GM18520 (cell line): ENCODE results near the gene ROBO2.

ENCODE experiments used
- ATAC-seq: cut with Tn5 transposase; IDR thresholded peaks from one replicate; pipeline ENCODE4 v1.9.1; 2021; ENCODE audit not compliant: unreplicated experiment

Gene ROBO2

DNA sequence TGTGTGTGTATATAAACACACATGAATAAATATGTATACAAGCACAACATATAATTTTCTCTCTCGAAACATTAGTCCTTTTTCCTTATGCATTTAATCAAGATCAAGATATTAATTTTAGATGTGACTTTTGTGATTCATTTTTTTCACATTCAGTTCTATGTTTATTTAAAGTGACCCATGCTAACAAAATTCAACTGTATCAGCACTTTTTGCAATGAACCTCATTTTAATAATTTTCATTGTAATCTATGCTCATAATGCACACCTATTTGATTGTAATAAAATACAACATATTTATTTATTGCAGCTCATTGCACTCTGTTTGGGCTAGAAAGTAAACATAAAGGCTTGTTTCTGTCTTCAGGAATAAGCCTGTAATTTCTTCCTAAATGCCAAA lies 586.3 kb downstream of the ROBO2 start:
- ATAC-seq: no peak

DNA sequence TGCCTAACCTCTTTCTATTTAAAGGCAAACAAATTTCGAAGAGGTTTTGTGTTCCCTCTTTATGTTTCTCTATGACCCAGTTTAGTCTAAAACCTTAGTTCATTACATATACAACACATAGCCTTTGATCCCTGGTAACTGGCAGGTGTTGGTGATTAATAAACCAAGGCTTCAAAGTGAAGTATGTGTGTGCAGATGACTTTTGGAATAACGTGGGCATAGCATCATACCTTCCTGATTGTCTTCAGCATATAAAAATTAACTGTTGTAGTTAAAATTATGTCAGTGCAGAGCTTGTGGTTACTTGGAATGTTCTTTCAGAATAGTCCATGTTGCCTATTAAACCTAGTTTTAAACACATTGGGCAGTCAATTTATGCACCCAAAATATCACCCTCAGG lies 608.3 kb downstream of the ROBO2 start:
- no peak for ATAC-seq

DNA sequence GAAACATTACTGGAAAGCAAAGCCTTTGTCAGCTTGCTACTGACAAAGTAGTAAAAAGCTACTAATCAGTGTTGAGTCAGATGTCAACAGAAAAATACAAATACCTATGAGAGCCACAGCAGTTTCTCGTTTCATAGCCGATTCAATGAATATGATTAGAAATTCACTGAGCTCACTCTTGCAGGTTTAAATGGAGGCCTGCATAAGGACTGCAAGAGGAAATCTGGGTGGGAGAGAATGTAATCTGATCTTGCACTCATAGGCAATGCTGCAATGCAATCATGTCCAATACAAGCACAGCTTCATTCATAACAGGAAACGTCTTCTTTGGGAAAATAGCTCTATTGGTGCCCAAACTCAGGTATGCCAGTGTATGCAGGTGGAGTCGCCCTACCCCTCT lies 608.8 kb downstream of the ROBO2 start:
- ATAC-seq: no peak

DNA sequence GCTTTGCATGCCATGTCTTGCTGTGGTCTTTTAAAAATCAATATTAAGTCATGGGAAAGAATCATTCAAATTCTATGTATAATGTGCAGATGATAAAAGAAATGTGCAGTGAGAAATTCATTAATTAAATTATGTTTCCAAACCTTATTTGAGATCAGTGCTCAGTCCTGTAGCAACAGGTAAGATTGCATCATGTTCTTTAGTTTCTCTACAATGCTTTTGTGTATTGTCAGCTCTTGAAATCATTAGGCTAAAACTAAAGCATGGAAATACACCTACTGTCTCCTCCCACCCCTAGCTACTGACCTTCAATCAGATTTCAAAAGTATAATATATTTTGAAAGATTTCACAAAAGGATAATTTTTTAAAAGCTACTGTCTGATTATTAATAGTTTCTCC lies 612.7 kb downstream of the ROBO2 start:
- no peak for ATAC-seq

DNA sequence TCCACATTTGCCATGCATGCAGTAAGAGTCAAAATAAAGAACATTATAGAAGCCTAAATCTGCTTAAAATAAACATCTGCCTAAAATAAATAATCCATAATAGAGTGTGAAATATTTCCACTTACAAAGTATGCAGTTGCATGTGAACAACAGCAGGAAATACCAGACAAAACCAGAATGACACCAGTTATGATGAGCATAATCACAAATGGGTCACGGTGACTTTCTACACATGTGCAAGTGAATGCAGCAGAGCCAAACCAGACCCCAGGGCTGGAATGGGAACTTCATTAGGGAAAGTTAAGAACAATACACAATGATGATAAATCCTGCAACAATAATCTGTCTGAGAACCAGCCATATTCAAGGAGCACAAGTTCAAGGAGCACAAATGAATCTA lies 615.5 kb downstream of the ROBO2 start:
- ATAC-seq: no peak

DNA sequence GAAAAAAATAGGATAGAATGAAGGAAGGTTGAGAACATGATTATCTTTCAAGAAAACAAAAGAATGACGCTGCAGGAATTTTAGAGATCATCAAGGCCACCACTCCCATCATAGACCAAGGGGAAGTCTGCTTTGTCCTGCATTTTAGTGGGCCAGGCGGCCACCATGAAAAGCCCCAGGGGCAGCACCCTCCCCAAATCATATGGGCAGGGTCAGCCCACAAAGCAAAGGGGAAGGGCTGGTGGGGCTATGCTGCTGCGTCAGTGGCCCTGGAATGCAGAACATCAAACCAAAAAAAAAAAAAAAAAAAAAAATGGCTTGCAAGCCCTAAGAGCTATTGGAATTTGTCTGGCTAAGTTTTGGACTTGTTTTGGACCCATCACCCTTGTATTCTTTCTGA lies 620.8 kb downstream of the ROBO2 start:
- no peak for ATAC-seq

DNA sequence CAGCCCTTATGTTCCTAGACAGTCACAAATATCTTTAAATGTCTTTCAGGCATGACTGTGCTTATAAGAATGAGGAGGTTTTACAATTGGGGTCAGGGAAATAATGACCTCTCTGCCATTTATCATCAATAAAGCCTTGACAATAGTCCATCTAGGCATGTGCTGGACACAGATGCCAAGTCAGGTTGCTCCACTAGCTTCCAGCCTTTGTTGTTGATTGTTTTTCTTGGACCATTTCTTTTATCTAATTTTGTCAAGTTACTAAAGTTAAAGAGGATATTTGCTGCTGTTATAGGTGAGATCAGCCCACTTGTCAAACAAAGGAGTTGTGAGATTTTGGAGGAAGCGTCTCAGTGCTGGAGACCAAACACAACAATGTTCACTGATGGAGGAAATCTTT lies 628.0 kb downstream of the ROBO2 start:
- ATAC-seq: no peak

DNA sequence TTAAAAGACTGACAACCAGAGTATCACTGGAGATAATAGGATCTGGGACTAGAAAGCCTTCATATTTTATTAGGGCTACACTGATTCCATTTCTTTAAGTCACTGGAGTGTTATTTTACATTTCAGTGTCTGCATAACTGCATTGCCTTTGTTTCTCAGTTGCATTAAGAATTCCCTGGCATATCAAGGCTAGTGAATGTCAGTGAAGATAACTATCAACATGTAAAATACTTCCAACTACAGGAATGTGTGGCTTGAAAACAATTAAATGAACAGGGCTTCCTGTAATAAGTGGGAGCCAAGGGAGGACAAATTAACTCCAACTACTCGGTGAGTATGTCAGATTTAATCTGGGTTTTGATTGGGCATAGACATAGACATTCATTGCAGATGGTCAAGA lies 628.5 kb downstream of the ROBO2 start:
- ATAC-seq: no peak

DNA sequence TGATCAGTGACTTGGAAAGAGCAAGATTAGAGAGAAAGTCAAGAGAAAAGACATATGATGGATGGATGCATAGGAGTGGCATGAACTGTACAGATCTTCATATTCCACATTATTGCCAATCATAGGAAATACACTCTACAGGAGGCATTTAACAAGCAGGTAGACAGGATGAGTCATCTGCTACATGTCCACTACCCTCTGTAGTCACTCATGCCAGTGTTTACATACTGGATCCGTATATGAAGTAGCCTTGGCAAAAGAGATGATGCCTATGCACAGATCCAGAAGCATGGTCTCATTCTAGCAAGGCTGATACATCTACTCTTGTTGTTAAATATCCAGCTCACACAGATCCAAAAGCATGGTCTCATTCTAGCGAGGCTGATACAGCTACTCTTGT lies 632.1 kb downstream of the ROBO2 start:
- no peak for ATAC-seq

DNA sequence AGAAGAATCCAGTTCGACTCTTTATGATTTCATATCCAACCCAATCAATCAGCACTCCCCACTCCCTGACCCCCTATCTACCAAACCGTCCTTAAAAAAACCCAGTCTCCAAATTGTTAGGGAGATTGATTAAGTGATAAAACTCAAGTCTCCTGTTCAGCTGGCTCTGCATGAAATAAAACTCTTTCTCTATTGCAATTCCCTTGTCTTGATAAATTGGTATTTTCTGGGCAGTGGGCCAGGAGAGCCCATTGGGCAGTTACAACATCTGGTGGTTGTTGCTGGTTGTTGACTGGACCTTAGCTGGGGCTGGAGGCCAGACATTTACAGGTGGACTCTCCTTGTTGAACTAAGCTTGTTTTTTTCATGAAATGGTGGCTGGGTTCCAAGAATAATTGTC lies 642.3 kb downstream of the ROBO2 start:
- no peak for ATAC-seq

DNA sequence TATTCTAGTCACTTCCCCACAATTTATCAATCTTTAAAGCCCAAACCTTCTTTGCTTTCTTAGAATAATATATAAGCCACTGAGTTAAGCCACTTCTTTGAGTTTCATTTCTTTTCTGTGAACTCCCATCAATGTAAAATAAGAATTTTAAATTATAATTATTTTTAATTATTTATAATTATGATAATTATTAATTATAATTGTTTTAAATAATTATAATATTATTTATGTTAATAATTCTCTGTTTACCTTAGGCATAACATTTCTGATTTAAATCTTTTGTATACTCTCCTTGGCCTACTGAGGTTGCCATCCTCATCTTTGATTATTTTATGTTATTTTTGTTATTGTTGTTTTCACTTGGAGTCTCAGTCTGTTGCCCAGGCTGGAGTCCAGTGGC lies 644.2 kb downstream of the ROBO2 start:
- ATAC-seq: no peak

DNA sequence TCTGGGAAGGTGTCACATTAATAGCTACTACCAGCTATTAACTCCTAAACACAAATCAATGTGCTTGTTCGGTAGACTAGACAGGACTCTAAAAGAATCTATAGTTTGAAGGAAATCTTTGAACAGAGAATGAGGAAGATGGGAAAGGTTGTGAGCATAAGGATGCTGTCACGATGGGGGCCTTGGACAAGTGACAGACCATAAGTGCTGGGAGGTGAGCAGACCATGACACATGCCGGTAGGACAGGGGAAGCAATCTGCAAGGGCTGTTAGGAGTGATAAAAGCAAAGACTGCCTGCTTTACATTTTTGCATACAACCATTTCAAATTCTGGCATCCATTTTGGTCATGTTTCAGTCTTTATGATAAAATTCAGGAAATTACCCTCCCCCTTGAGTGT lies 645.8 kb downstream of the ROBO2 start:
- no peak for ATAC-seq

DNA sequence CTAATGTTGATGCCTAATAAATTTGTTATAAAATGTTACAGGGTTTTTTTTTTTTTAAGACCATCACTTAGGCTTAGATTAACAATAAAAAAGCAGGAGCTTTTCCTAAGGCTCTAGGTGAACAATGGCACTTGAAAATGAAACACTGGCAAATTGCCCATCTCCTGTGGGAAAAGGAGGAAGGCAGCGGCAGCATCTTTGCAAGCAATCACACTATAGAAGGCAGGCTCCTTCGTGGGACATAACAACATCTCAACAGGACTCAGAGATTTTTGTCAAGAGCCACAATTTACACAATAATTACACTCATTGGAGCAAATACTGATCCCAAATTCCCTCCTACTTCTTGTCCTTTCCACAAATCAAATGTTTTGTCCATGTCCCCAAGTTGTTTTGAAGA lies 646.7 kb downstream of the ROBO2 start:
- ATAC-seq: no peak

DNA sequence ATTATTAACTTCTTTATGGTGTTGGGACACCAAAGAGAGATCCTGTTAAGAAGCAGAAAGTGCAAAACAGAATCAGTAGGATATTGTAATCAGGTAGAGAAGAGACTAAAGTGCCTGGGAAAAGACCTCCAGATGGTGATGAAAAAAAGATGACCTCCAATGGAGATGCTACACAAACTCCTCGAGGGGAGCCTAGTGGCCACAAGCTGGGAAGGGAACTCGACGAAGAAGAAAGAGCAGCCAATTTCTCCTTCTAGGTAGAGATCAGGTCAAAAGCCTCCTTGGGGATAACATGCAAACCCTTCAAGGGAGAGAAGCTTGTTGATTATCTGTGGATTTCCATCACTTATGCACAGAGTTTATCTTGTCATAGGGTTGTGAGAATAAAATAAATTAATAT lies 647.6 kb downstream of the ROBO2 start:
- no peak for ATAC-seq

DNA sequence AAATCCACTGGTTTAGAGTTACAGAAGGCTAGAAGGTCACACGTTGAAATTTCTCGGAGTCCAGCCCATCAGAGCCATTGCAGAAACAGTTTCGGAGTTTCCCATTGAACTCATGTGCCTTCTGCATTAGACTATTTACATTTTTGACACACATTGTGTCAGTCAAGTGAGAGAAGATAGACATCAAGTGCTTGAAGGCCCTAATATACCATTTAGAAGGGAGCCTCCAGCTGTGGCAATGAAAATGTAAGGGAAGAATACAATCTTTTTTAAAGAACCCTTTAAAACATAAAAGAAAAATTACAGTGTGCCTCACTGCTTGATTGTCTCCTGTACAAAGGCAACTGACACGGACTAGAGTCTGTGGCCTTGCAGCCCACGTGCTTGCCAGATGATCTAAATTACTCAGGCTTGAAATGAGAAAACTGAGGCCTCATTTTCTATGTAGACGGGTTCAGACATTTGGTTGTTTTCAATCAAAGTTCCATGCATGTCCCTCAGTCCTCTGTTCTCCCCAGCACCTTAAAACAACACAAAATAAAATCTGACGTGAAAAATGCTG lies 650.5 kb downstream of the ROBO2 start:
- no peak for ATAC-seq

DNA sequence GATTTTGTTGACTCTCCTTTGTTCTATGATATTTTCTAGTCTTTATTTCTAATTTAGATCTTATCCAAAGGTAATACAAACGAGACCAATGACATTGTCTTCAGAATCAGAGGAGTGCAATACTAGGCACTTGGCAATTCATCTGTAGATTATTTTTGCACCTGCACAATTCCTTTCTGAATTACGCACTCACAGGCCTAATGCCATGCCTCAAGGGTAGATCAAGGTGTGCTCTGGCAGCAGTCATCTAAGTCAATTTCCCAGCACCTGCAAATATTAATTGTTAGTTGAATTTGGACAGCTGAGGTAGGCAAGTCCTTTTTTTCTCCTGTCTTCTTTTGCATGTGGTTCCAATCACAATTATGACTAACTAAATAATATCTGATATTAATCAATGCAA lies 653.2 kb downstream of the ROBO2 start:
- ATAC-seq: no peak

DNA sequence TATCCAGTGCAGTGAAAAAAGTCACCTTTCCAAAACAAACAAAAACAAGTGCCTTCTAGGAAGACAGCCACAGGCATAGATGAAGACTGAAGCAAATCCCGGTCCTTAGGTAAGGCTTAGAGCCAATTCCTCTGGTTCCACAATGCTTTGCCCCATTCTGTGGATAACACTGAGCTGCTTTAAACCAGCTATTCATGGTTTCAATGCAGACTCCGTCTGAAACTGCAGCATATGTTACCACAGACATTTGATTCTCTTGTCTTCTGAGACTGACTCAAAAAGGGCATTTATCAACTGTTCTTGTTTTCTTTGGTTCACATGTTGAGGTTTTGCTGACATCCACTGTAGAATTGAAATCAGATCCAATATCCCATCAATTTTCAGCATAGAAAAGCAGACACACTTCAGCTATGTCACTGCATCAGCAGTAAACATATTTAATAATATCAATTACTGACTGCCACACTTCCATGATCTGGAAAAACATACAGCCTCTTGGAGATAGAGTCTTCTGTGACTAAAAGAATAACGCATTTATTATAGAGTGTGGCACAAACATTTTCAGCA lies 659.3 kb downstream of the ROBO2 start:
- ATAC-seq: no peak
